Measurements from ENCODE around the gene TECTA. TPM values are rescaled to one million over a fixed set of nuclear protein-coding genes. Genes with fewer than 3 reads are reported as not detected.

The TECTA gene
- total RNA-seq, 1 donor from 2014 or later, result 0.91 TPM

DNA sequence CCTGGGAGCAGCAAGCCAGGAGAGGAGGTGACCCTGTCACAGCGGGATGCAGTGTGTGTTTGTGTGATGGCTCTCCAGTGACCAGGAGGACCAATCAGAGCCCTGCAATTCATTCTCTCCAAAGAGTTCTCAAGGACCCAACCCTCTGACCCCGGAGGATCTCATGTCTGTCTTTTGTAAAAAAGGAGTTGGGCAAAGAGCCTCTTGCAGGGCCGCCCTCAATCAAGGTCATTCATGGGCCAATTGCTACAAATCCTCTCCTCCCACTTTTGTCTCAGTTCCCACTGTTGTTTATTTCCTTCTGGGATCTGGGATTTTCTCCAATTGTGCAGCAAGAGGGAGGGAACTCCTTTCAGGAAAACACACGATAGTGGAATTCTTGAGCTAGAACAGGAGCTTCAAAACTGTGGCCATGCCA is 4.0 kb downstream of the TECTA start:
- no peak overlapping the region for H3K27ac Mint-ChIP-seq (ENCODE audit: unreplicated experiment)
- Histone ChIP-seq H3K9ac (ENCODE audit: low read length) (no peak overlapping the region), H3K4me3 (ENCODE audit: insufficient read depth, low read depth, low read length) (no peak overlapping the region), H3K79me2 (ENCODE audit: insufficient read depth, low read length) (no peaks in the 10 kb centered on the region), H3K27me3 (ENCODE audit: insufficient read depth, low read length) (no peaks in the 10 kb centered on the region), H3K4me2 (ENCODE audit: low read length) (no peak overlapping the region), H3K4me1 (ENCODE audit: insufficient read depth, low read length) (peaks cover under 1% of the 10 kb centered on the region), H4K20me1 (ENCODE audit: insufficient read depth, low read length) (no peaks in the 10 kb centered on the region), H3K27ac (ENCODE audit: low read depth, low read length) (no peak overlapping the region), H3K9me3 (ENCODE audit: insufficient read depth, low read depth, low read length) (no peaks in the 10 kb centered on the region), H3K36me3 (ENCODE audit: insufficient read depth, low read length) (no peaks in the 10 kb centered on the region), H2AFZ (ENCODE audit: low read depth, low read length) (no peak overlapping the region)
- DNase-seq (ENCODE audit: low read depth), result no peak
- H3K4me1 Mint-ChIP-seq (ENCODE audit: low read depth, unreplicated experiment), result no peaks in the 10 kb centered on the region
- H3K36me3 Mint-ChIP-seq (ENCODE audit: low read depth, unreplicated experiment), result no peaks in the 10 kb centered on the region
- FAIRE-seq, result no peak
- H3K4me3 Mint-ChIP-seq (ENCODE audit: unreplicated experiment), result no peak overlapping the region
- TF ChIP-seq CTCF (IDR thresholded peaks at IDR 0.05; ENCODE audit: insufficient read depth, low read depth, low read length), result no peak
- no peak for TF ChIP-seq EZH2 (IDR thresholded peaks at IDR 0.05; ENCODE audit: insufficient read depth, low read length)
- peaks cover 15% of the 10 kb centered on the region for H3K27me3 Mint-ChIP-seq (ENCODE audit: low read depth, unreplicated experiment)
- H3K9me3 Mint-ChIP-seq (ENCODE audit: unreplicated experiment), result no peaks in the 10 kb centered on the region

GRCh38 chr11:121105481-121106195 is 4.6 kb downstream of the TECTA start:
- no peak for FAIRE-seq

More at GRCh38 chr11:121105481-121106195, 4.6 kb downstream of the TECTA start:
- Histone ChIP-seq H3K4me3 (ENCODE audit: insufficient read depth, low read depth, low read length) (no peak overlapping the region), H4K20me1 (ENCODE audit: insufficient read depth, low read length) (no peaks in the 10 kb centered on the region), H2AFZ (ENCODE audit: low read depth, low read length) (no peak overlapping the region), H3K79me2 (ENCODE audit: insufficient read depth, low read length) (no peaks in the 10 kb centered on the region), H3K36me3 (ENCODE audit: insufficient read depth, low read length) (no peaks in the 10 kb centered on the region), H3K4me1 (ENCODE audit: insufficient read depth, low read length) (no peaks in the 10 kb centered on the region), H3K27me3 (ENCODE audit: insufficient read depth, low read length) (peaks cover 4% of the 10 kb centered on the region), H3K4me2 (ENCODE audit: low read length) (no peak overlapping the region), H3K9ac (ENCODE audit: low read length) (no peak overlapping the region), H3K27ac (ENCODE audit: low read depth, low read length) (no peak overlapping the region), H3K9me3 (ENCODE audit: insufficient read depth, low read depth, low read length) (no peaks in the 10 kb centered on the region)
- Mint-ChIP-seq H3K9me3 (ENCODE audit: unreplicated experiment) (no peaks in the 10 kb centered on the region), H3K4me3 (ENCODE audit: unreplicated experiment) (no peak overlapping the region), H3K36me3 (ENCODE audit: low read depth, unreplicated experiment) (no peaks in the 10 kb centered on the region), H3K27me3 (ENCODE audit: low read depth, unreplicated experiment) (peaks cover 15% of the 10 kb centered on the region), H3K4me1 (ENCODE audit: low read depth, unreplicated experiment) (no peaks in the 10 kb centered on the region), H3K27ac (ENCODE audit: unreplicated experiment) (no peak overlapping the region)
- no peak for DNase-seq (ENCODE audit: low read depth)
- TF ChIP-seq EZH2 (IDR thresholded peaks at IDR 0.05; ENCODE audit: insufficient read depth, low read length) (no peak), CTCF (IDR thresholded peaks at IDR 0.05; ENCODE audit: insufficient read depth, low read depth, low read length) (no peak)

Measured in astrocyte (in vitro differentiated cells and primary cell).